ENCODE results near the gene MAP6.

DNA sequence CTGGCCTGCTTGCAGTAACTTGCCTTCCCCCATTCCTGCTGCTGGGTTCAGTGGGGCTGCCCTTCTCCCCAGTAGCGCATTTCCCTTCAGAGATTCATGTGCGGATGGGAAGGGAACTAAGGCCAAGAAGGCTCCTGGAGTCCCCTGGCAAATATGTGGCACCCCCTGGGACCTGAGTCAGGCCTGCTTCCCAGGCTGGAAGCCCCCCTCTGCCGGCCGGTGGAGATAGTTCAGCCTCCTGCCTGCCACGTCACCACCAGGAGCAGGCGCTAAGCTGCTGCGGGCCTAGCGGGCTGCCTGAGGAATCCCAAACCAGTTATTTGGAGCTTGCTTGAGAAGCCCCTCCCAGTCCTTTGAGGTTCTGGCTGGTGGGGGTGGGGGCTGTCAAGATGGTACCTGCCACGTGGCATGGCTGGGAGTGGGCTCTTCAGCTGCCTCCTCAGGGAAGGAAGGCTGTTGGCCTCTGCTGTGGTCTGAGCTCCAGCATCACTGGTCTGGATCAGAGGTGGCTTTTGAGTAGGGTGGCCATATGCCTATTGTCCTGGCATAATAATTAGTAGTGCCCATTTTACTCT is 104.8 kb downstream of the MAP6 start:
- TF ChIP-seq ARNT (IDR thresholded peaks at IDR 0.05), result no peak
- no peak for TF ChIP-seq ZNF384 (IDR thresholded peaks at IDR 0.05)
- TF ChIP-seq FOXK2 (IDR thresholded peaks at IDR 0.05), result no peak
- no peak for TF ChIP-seq NFRKB (IDR thresholded peaks at IDR 0.05)
- no peak for TF ChIP-seq HDGF (IDR thresholded peaks at IDR 0.05; ENCODE audit: borderline replicate concordance)
- no peak for TF ChIP-seq FOXA1 (IDR thresholded peaks at IDR 0.05)
- no peak for TF ChIP-seq BHLHE40 (IDR thresholded peaks at IDR 0.05; ENCODE audit: borderline replicate concordance)
- no peak for TF ChIP-seq LEF1 (IDR thresholded peaks at IDR 0.05; ENCODE audit: borderline replicate concordance)
- TF ChIP-seq, protein P1, sequence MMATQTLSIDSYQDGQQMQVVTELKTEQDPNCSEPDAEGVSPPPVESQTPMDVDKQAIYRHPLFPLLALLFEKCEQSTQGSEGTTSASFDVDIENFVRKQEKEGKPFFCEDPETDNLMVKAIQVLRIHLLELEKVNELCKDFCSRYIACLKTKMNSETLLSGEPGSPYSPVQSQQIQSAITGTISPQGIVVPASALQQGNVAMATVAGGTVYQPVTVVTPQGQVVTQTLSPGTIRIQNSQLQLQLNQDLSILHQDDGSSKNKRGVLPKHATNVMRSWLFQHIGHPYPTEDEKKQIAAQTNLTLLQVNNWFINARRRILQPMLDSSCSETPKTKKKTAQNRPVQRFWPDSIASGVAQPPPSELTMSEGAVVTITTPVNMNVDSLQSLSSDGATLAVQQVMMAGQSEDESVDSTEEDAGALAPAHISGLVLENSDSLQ (IDR thresholded peaks at IDR 0.05), result no peak
- no peak for TF ChIP-seq TARDBP (IDR thresholded peaks at IDR 0.05)
- TF ChIP-seq SP1 (IDR thresholded peaks at IDR 0.05), result no peak
- TF ChIP-seq ELF4 (IDR thresholded peaks at IDR 0.05), result no peak
- no peak for TF ChIP-seq FOXM1 (IDR thresholded peaks at IDR 0.05; ENCODE audit: borderline replicate concordance)
